Brain microvascular endothelial cell (primary cell): ENCODE data around the gene SACM1L.

Experiments used
- DNase-seq: peaks from one replicate; pipeline ENCODE4 v3.0.0-alpha.2; 2020
- H3K27ac ChIP-seq: fragments of 250-450 bp; sonication (Bioruptor Pico); 2 replicates; pipeline ENCODE4 v1.5.1; 2020; ENCODE audit warnings: mild to moderate bottlenecking, moderate library complexity
- H3K27me3 ChIP-seq: fragments of 250-450 bp; sonication (Bioruptor Pico); replicated peaks from 2 replicates; pipeline ENCODE4 v1.5.1; 2020; ENCODE audit warnings: mild to moderate bottlenecking
- H3K36me3 ChIP-seq: fragments of 250-450 bp; sonication (Bioruptor Pico); replicated peaks from 2 replicates; pipeline ENCODE4 v1.5.1; 2020; ENCODE audit warnings: mild to moderate bottlenecking
- H3K4me3 ChIP-seq: 2 replicates; pipeline ENCODE4 v1.5.1; 2011; ENCODE audit warnings: low read depth, mild to moderate bottlenecking, control low read depth, low read length, moderate library complexity
- CTCF ChIP-seq: IDR thresholded peaks from 2 replicates; pipeline ENCODE4 v1.5.1; 2011; ENCODE audit warnings: low read depth, mild to moderate bottlenecking, moderate library complexity, low read length, control low read depth, inconsistent platforms; ENCODE audit errors: missing control alignments
- in situ Hi-C: cut with HindIII; loops from 2 replicates; pipeline ENCODE4 v1.10.0; 2017; ENCODE audit warnings: low sequenced_read_pairs, low pct_ligation_motif_present

Gene SACM1L

GRCh38 chr3:45644063-45644790 lies 45.0 kb upstream of the SACM1L start:
- H3K27ac ChIP-seq = peak overlapping the region; percentile 96
- in situ Hi-C loops = no loop called here
- H3K27me3 ChIP-seq = no peaks in the 10 kb centered on the region
- DNase-seq = peak; percentile 72
- no peaks in the 10 kb centered on the region for H3K36me3 ChIP-seq
- TF ChIP-seq CTCF = no peak
- peak overlapping the region; percentile 9 for H3K4me3 ChIP-seq

GRCh38 chr3:45644791-45645201 lies 44.4 kb upstream of the SACM1L start:
- Histone ChIP-seq H3K27me3 (no peaks in the 10 kb centered on the region), H3K36me3 (no peaks in the 10 kb centered on the region), H3K27ac (peak overlapping the region; percentile 96), H3K4me3 (no peak overlapping the region)
- TF ChIP-seq CTCF = no peak
- peak; percentile 86 for DNase-seq
- in situ Hi-C loops = no loop called here

GRCh38 chr3:45646051-45646585 lies 43.1 kb upstream of the SACM1L start:
- TF ChIP-seq CTCF = no peak
- Histone ChIP-seq H3K4me3 (no peak overlapping the region), H3K27me3 (no peaks in the 10 kb centered on the region), H3K27ac (peak overlapping the region; percentile 96), H3K36me3 (no peaks in the 10 kb centered on the region)
- no peak for DNase-seq
- in situ Hi-C loops = no loop called here

- DNase-seq = peak; percentile 76
- no peaks in the 10 kb centered on the region for H3K27me3 ChIP-seq
- TF ChIP-seq CTCF = no peak
- H3K4me3 ChIP-seq = no peak overlapping the region
- H3K27ac ChIP-seq = peak overlapping the region; percentile 96
- in situ Hi-C loops = no loop called here
- H3K36me3 ChIP-seq = no peaks in the 10 kb centered on the region
These were observed 42.0 kb upstream of the SACM1L start for GRCh38 chr3:45647148-45647619.

- H3K36me3 ChIP-seq = no peaks in the 10 kb centered on the region
- in situ Hi-C loops = no loop called here
- H3K27ac ChIP-seq = no peak overlapping the region
- no peak overlapping the region for H3K4me3 ChIP-seq
- no peak for TF ChIP-seq CTCF
- DNase-seq = no peak
- H3K27me3 ChIP-seq = no peaks in the 10 kb centered on the region
These were observed 36.0 kb upstream of the SACM1L start for GRCh38 chr3:45653205-45653604.
